Liver (tissue), 3 donors: ENCODE results near the gene LAMA5.

Experiments used
- ATF3 ChIP-seq: IDR thresholded peaks from 2 replicates; pipeline ENCODE4 v1.6.1; 2016; ENCODE audit warnings: antibody characterized with exemption
- CTCF ChIP-seq: fragments of 150-350 bp; IDR thresholded peaks from 2 replicates; pipeline ENCODE4 v1.5.1; 2017; ENCODE audit warnings: improper control_type of control experiment, low read depth, low read length; ENCODE audit not compliant: missing input control
- EGR1 ChIP-seq, 2 donors: IDR thresholded peaks; 2 replicates each; pipeline ENCODE4 v1.6.1; 2016 to 2018; ENCODE audit warnings: antibody characterized with exemption in 2 of 2, low read depth in 2 of 2
- FOXA1 ChIP-seq: IDR thresholded peaks from 2 replicates; pipeline ENCODE4 v1.6.1; 2016; ENCODE audit warnings: antibody characterized with exemption
- GABPA ChIP-seq, 2 donors: IDR thresholded peaks in 1 of 2; conservative IDR thresholded peaks in 1 of 2; 2 replicates each; pipeline ENCODE4 v1.6.1; 2016; ENCODE audit warnings: antibody characterized with exemption in 2 of 2, mild to moderate bottlenecking in 1 of 2, moderate library complexity in 1 of 2
- JUND ChIP-seq, 2 donors: IDR thresholded peaks; 2 replicates each; pipeline ENCODE4 v1.6.1; 2016; ENCODE audit warnings: antibody characterized with exemption in 2 of 2
- MAX ChIP-seq: IDR thresholded peaks from 2 replicates; pipeline ENCODE4 v1.6.1; 2016; ENCODE audit warnings: antibody characterized with exemption
- RAD21 ChIP-seq, 2 donors: IDR thresholded peaks; 2 replicates each; pipeline ENCODE4 v1.6.1; 2016; ENCODE audit warnings: antibody characterized with exemption in 2 of 2, mild to moderate bottlenecking in 2 of 2
- REST ChIP-seq: IDR thresholded peaks from 2 replicates; pipeline ENCODE4 v1.6.1; 2016; ENCODE audit warnings: antibody characterized with exemption, mild to moderate bottlenecking
- RXRA ChIP-seq, 2 donors: IDR thresholded peaks; 2 replicates each; pipeline ENCODE4 v1.6.1; 2017 to 2018; ENCODE audit warnings: antibody characterized with exemption in 2 of 2, mild to moderate bottlenecking in 1 of 2
- SP1 ChIP-seq: IDR thresholded peaks from 2 replicates; pipeline ENCODE4 v1.6.1; 2018; ENCODE audit warnings: antibody characterized with exemption, mild to moderate bottlenecking
- YY1 ChIP-seq: IDR thresholded peaks from 2 replicates; pipeline ENCODE4 v1.6.1; 2016; ENCODE audit warnings: antibody characterized with exemption, mild to moderate bottlenecking
- donor health status: healthy.
- donor health status: healthy.

- TF ChIP-seq FOXA1 (no peak), CTCF (no peak), EGR1 (IDR thresholded peaks at IDR 0.05; ENCODE audit: low read depth in 2 of 2) (no peak), JUND (IDR thresholded peaks at IDR 0.05) (no peak), GABPA (IDR thresholded peaks at IDR 0.05 in 1 of 2, conservative IDR thresholded peaks at IDR 0.05 in 1 of 2) (no peak), ATF3 (no peak), RAD21 (IDR thresholded peaks at IDR 0.05) (no peak), SP1 (no peak), RXRA (IDR thresholded peaks at IDR 0.05) (no peak), REST (no peak), MAX (no peak), YY1 (no peak)
These were observed 12.2 kb downstream of the LAMA5 start for GRCh38 chr20:62354811-62355341.
